DMS153 treated with DMSO at 0.1 percent for 48 hours (cell line): ENCODE results near the gene CSF3.
A peak's percentile ranks its signal among the peaks of the same experiment; 100 is the strongest.

Experiments
- DNase-seq: peaks from one replicate; lab custom pipeline; 2025; ENCODE audit not compliant: unreplicated experiment; lab: John Stamatoyannopoulos, UW

CSF3 gene

GRCh38 chr17:40015005-40015997 is at the start of gene CSF3:
Gene CSF3, plus strand, starts transcription at chr17:40015440. Its CDS starts 35 bp downstream, at chr17:40015475.
- peak; percentile 15 for DNase-seq

- no peak for DNase-seq
Observed at GRCh38 chr17:39966771-39967170, 48.5 kb upstream of the CSF3 start.

GRCh38 chr17:39968761-39969160 is 46.5 kb upstream of the CSF3 start:
- DNase-seq = no peak

GRCh38 chr17:39969375-39969774 is 45.9 kb upstream of the CSF3 start:
- DNase-seq = no peak

- DNase-seq = no peak
Observed at GRCh38 chr17:39970157-39970692, 45.0 kb upstream of the CSF3 start.

GRCh38 chr17:39971076-39971603 is 44.1 kb upstream of the CSF3 start:
- no peak for DNase-seq

- DNase-seq = no peak
Observed at GRCh38 chr17:39972271-39972670, 43.0 kb upstream of the CSF3 start.

- no peak for DNase-seq
Observed at GRCh38 chr17:39973496-39973895, 41.7 kb upstream of the CSF3 start.

GRCh38 chr17:39974433-39974832 is 40.8 kb upstream of the CSF3 start:
- DNase-seq = no peak

- no peak for DNase-seq
Observed at GRCh38 chr17:39975801-39976200, 39.4 kb upstream of the CSF3 start.

- DNase-seq = no peak
Observed at GRCh38 chr17:39979016-39979670, 36.1 kb upstream of the CSF3 start.

- peak; percentile 75 for DNase-seq
Observed at GRCh38 chr17:39979893-39980350, 35.3 kb upstream of the CSF3 start.

GRCh38 chr17:39980351-39981206 is 34.7 kb upstream of the CSF3 start, which contains the start of gene PSMD3:
Gene PSMD3, plus strand, starts transcription at chr17:39980807. Its CDS starts 164 bp downstream, at chr17:39980971.
- peak; percentile 99 for DNase-seq

GRCh38 chr17:39981207-39981741 is 34.0 kb upstream of the CSF3 start:
- no peak for DNase-seq

- no peak for DNase-seq
Observed at GRCh38 chr17:39981766-39982375, 33.4 kb upstream of the CSF3 start.

GRCh38 chr17:39988206-39988810 is 26.9 kb upstream of the CSF3 start:
- no peak for DNase-seq

- DNase-seq = no peak
Observed at GRCh38 chr17:39994448-39994847, 20.8 kb upstream of the CSF3 start.

- DNase-seq = no peak
Observed at GRCh38 chr17:39995438-39995837, 19.8 kb upstream of the CSF3 start.

GRCh38 chr17:39996162-39996561 is 19.1 kb upstream of the CSF3 start:
- DNase-seq = no peak
